Measurements from ENCODE around the gene CCRL2. TPM values are rescaled to one million over a fixed set of nuclear protein-coding genes. Genes with fewer than 3 reads are reported as not detected.
"Not testable (repeated sequence)": the region's sequence is repeated elsewhere in the genome, so short reads cannot be mapped to it uniquely, and the experiment has no call there.

The CCRL2 gene
- total RNA-seq, 1 experiment from 2014 or later, result not detected

DNA sequence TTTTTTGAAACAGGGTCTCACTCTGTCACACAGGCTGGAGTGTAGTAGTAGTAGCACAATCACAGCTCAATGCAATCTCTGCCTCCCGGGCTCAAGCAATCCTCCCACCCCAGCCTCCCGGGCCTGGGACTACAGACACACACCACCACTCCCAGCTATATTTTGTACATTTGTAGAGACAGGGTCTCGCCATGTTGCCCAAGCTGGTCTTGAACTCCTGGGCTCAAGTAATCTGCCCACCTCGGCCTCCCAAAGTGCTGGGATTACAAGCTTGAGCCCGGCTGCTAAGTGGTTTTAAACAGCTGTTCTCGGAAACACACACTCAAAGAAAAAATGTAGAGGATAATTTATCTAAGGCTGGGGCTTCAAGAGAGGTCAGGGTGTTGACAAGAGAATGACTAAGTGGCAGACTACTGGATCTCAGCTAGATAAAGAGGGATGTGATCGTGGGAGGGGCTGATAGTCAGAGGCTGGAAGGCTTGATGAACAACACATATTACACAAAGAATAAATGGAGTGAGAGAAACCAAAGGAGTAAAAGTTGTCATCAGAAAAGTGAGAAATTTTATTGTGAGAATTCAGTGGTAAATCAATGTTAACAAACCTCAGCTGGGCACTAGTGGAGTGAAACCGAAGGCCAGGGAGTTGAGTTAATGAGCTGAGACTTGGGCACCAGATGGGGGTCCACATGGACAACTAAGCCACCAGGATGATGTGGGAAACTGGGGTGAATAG lies 6.9 kb upstream of the CCRL2 start:
- TF ChIP-seq, protein P1, sequence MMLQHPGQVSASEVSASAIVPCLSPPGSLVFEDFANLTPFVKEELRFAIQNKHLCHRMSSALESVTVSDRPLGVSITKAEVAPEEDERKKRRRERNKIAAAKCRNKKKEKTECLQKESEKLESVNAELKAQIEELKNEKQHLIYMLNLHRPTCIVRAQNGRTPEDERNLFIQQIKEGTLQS (CRISPR knock-in tag; conservative IDR thresholded peaks at IDR 0.05), result no peak
- no peak for TF ChIP-seq NFE2L1 (CRISPR knock-in tag; IDR thresholded peaks at IDR 0.05)
- TF ChIP-seq CREM (CRISPR knock-in tag; IDR thresholded peaks at IDR 0.05), result no peak
- TF ChIP-seq, protein P2, sequence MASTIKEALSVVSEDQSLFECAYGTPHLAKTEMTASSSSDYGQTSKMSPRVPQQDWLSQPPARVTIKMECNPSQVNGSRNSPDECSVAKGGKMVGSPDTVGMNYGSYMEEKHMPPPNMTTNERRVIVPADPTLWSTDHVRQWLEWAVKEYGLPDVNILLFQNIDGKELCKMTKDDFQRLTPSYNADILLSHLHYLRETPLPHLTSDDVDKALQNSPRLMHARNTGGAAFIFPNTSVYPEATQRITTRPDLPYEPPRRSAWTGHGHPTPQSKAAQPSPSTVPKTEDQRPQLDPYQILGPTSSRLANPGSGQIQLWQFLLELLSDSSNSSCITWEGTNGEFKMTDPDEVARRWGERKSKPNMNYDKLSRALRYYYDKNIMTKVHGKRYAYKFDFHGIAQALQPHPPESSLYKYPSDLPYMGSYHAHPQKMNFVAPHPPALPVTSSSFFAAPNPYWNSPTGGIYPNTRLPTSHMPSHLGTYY (CRISPR knock-in tag; IDR thresholded peaks at IDR 0.05), result no peak
- TF ChIP-seq, protein P3, sequence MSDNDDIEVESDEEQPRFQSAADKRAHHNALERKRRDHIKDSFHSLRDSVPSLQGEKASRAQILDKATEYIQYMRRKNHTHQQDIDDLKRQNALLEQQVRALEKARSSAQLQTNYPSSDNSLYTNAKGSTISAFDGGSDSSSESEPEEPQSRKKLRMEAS (CRISPR knock-in tag; IDR thresholded peaks at IDR 0.05), result no peak
- TF ChIP-seq MXD4 (CRISPR knock-in tag; IDR thresholded peaks at IDR 0.05; ENCODE audit: borderline replicate concordance), result no peak
- no peak for TF ChIP-seq OVOL2 (CRISPR knock-in tag; IDR thresholded peaks at IDR 0.05; ENCODE audit: borderline replicate concordance)
- TF ChIP-seq GTF2I (CRISPR knock-in tag; conservative IDR thresholded peaks at IDR 0.05), result no peak
- no peak for TF ChIP-seq ZNF121 (CRISPR knock-in tag; IDR thresholded peaks at IDR 0.05)
- no peak for ATAC-seq
- no peaks in the 10 kb centered on the region; the same call in 1 of the 2 replicates for H3K27me3 Mint-ChIP-seq (ENCODE audit: low read depth)
- POLR2A ChIA-PET, result no interaction called here
- H3K4me1 Mint-ChIP-seq, result peaks cover 6% of the 10 kb centered on the region; the same call in 1 of the 2 replicates
- no peak overlapping the region for H3K4me3 Mint-ChIP-seq
- peaks cover 5% of the 10 kb centered on the region for H3K9me3 Mint-ChIP-seq
- no peak overlapping the region for H3K27ac Mint-ChIP-seq
- H3K36me3 Mint-ChIP-seq, result no peaks in the 10 kb centered on the region
- no peak for DNase-seq (ENCODE audit: low spot score)
- CTCF ChIA-PET, result interaction anchor here (0.7 to 2.3 kb wide), 4 partner anchors 11 to 124 kb away, joined by 3 to 10 read pairs (median 4); no protein-coding TSS in a partner anchor

DNA sequence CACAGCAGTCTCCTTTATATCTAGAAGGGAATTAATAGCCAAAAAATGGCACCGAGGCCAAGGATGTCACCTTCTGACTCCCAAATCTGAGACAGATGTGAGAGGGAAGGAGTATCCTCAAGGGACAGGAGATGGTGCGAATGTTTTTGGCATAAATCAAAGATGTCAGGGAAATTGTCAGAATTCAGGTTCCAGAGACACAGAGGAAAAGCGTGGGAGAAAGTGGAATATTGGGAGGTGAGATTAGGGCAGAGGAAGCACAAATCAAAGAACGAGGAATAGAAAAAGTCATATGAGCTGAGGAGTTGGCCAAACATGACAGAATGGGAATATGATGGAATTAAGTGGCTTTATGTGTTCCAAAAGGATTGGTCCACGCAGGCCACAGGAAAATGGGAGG lies 6.2 kb upstream of the CCRL2 start:
- ATAC-seq (no peak), DNase-seq (ENCODE audit: low spot score) (no peak)
- no peaks in the 10 kb centered on the region; the same call in 1 of the 2 replicates for H3K27me3 Mint-ChIP-seq (ENCODE audit: low read depth)
- no peak for TF ChIP-seq ZNF396 (CRISPR knock-in tag; IDR thresholded peaks at IDR 0.05; ENCODE audit: borderline replicate concordance)
- no peak for TF ChIP-seq CREB1 (CRISPR knock-in tag; IDR thresholded peaks at IDR 0.05)
- no peak for TF ChIP-seq CBFB (CRISPR knock-in tag; IDR thresholded peaks at IDR 0.05; ENCODE audit: low read depth)
- TF ChIP-seq NFATC4 (CRISPR knock-in tag; IDR thresholded peaks at IDR 0.05), result no peak
- TF ChIP-seq OVOL2 (CRISPR knock-in tag; IDR thresholded peaks at IDR 0.05; ENCODE audit: borderline replicate concordance), result no peak
- TF ChIP-seq ETV6 (CRISPR knock-in tag; IDR thresholded peaks at IDR 0.05), result no peak
- CTCF ChIA-PET, result interaction anchor here (2.3 kb wide), 1 partner anchor 23 kb away, joined by 10 read pairs; no protein-coding TSS in a partner anchor
- H3K4me1 Mint-ChIP-seq, result 0 out of 2 replicates have a peak, but pooled peaks cover 6% of the 10 kb centered on the region
- POLR2A ChIA-PET, result no interaction called here
- no peak overlapping the region for H3K4me3 Mint-ChIP-seq
- H3K27ac Mint-ChIP-seq, result no peak overlapping the region
- H3K9me3 Mint-ChIP-seq, result peaks cover 5% of the 10 kb centered on the region
- no peaks in the 10 kb centered on the region for H3K36me3 Mint-ChIP-seq

DNA sequence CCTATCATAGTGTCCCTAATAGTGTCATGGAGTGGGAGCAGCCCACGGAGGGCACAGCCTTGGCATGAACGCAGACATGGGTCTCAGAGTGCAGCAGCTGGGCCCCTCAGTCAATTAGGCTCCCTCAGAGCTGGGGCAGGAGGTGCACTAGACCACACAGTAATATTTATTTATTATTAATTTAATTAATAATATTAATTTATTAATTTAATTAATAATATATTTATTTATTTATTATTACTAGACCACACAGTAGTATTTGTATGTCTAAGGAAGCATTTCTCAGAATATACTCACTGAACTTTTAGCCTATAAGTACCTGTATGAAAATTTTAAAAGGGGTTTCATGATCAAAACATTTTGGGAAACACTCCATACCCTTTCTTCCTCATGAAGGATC lies 5.5 kb upstream of the CCRL2 start:
- ATAC-seq (no peak), DNase-seq (ENCODE audit: low spot score) (no peak)
- no peak for TF ChIP-seq TCF7 (CRISPR knock-in tag; IDR thresholded peaks at IDR 0.05; ENCODE audit: low read depth)
- peak; percentile 98 for TF ChIP-seq HMGA2 (CRISPR knock-in tag; IDR thresholded peaks at IDR 0.05)
- TF ChIP-seq, protein P4, sequence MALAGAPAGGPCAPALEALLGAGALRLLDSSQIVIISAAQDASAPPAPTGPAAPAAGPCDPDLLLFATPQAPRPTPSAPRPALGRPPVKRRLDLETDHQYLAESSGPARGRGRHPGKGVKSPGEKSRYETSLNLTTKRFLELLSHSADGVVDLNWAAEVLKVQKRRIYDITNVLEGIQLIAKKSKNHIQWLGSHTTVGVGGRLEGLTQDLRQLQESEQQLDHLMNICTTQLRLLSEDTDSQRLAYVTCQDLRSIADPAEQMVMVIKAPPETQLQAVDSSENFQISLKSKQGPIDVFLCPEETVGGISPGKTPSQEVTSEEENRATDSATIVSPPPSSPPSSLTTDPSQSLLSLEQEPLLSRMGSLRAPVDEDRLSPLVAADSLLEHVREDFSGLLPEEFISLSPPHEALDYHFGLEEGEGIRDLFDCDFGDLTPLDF (CRISPR knock-in tag; IDR thresholded peaks at IDR 0.05), result no peak
- Mint-ChIP-seq H3K36me3 (no peaks in the 10 kb centered on the region), H3K27me3 (ENCODE audit: low read depth) (no peaks in the 10 kb centered on the region; the same call in 1 of the 2 replicates), H3K4me3 (no peak overlapping the region), H3K27ac (no peak overlapping the region), H3K4me1 (0 out of 2 replicates have a peak, but pooled peaks cover 6% of the 10 kb centered on the region), H3K9me3 (peaks cover 5% of the 10 kb centered on the region)
- ChIA-PET POLR2A (no interaction called here), CTCF (interaction anchor here (2.3 kb wide), 1 partner anchor 23 kb away, joined by 10 read pairs; no protein-coding TSS in a partner anchor)

DNA sequence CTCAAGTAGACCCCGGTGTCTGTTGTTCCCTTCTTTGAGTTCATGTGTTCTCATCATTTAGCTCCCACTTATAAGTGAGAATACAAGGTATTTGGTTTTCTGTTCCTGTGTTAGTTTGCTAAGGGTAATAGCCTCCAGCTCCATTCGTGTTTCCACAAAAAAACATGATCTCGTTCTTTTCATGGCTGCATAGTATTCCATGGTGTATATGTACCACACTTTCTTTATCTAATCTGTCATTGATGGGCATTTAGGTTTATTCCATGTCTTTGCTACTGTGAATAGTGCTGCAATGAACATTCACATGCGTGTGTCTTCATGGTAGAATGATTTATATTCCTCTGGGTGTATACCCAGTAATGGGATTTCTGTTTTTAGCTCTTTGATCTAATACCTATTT lies 4.2 kb upstream of the CCRL2 start:
- H3K36me3 Mint-ChIP-seq; H3K4me3 Mint-ChIP-seq; ATAC-seq; H3K27me3 Mint-ChIP-seq (ENCODE audit: low read depth); H3K27ac Mint-ChIP-seq; POLR2A ChIA-PET; H3K9me3 Mint-ChIP-seq; DNase-seq (ENCODE audit: low spot score); H3K4me1 Mint-ChIP-seq: not testable (repeated sequence)
- CTCF ChIA-PET, result interaction anchor here (1.5 kb wide), 1 partner anchor 48 kb away, joined by 5 read pairs; no protein-coding TSS in a partner anchor

Measured in WTC11 (cell line).